ENCODE results near the gene BUD23.

The BUD23 gene

GRCh38 chr7:73742753-73743641 lies 59.6 kb downstream of the BUD23 start:
- DNase-seq (ENCODE audit: low read depth): no peak

GRCh38 chr7:73746378-73746777 lies 63.0 kb downstream of the BUD23 start:
- no peak for DNase-seq (ENCODE audit: low read depth)
